ENCODE data around the gene SPEG.

SPEG gene

GRCh38 chr2:219530048-219530963, 95.7 kb downstream of the SPEG start:
- Histone ChIP-seq H3F3A (ENCODE audit: control insufficient read depth, insufficient read depth) (no peaks in the 10 kb centered on the region), H3K36me3 (ENCODE audit: control insufficient read depth, low read length) (no peaks in the 10 kb centered on the region), H3K27ac (ENCODE audit: low read depth, low read length) (no peak overlapping the region), H3K9me2 (replicated peaks; ENCODE audit: control insufficient read depth, low read length) (no peaks in the 10 kb centered on the region), H3K4me3 (ENCODE audit: low read length) (no peak overlapping the region), H3K79me2 (ENCODE audit: control insufficient read depth, low read length) (no peaks in the 10 kb centered on the region), H4K20me1 (ENCODE audit: control insufficient read depth, insufficient read depth, low read depth, low read length) (0 out of 2 replicates have a peak, but pooled peaks cover 4% of the 10 kb centered on the region), H3K4me2 (ENCODE audit: low read length) (no peak overlapping the region), H3K9me3 (ENCODE audit: control insufficient read depth, insufficient read depth, low read length) (no peaks in the 10 kb centered on the region), H3K27me3 (ENCODE audit: control insufficient read depth, low read length) (peaks cover 64% of the 10 kb centered on the region), H3K4me1 (ENCODE audit: control insufficient read depth, low read length) (no peaks in the 10 kb centered on the region)
- TF ChIP-seq CTCF (IDR thresholded peaks at IDR 0.05; ENCODE audit: low read depth, low read length, poor library complexity, severe bottlenecking) (peak; percentile 84), EZH2phosphoT487 (IDR thresholded peaks at IDR 0.05; ENCODE audit: borderline replicate concordance, low read length) (no peak)

- H3K27ac ChIP-seq (ENCODE audit: low read depth, low read length): no peak overlapping the region
- no peaks in the 10 kb centered on the region for H3K79me2 ChIP-seq (ENCODE audit: control insufficient read depth, low read length)
- H3K36me3 ChIP-seq (ENCODE audit: control insufficient read depth, low read length): no peaks in the 10 kb centered on the region
- H3K27me3 ChIP-seq (ENCODE audit: control insufficient read depth, low read length): peaks cover 49% of the 10 kb centered on the region
- TF ChIP-seq CTCF (IDR thresholded peaks at IDR 0.05; ENCODE audit: low read depth, low read length, poor library complexity, severe bottlenecking): no peak
- no peak for TF ChIP-seq EZH2phosphoT487 (IDR thresholded peaks at IDR 0.05; ENCODE audit: borderline replicate concordance, low read length)
- no peak overlapping the region for H3K4me3 ChIP-seq (ENCODE audit: low read length)
- no peaks in the 10 kb centered on the region for H3K4me1 ChIP-seq (ENCODE audit: control insufficient read depth, low read length)
- H3F3A ChIP-seq (ENCODE audit: control insufficient read depth, insufficient read depth): no peaks in the 10 kb centered on the region
- H3K9me3 ChIP-seq (ENCODE audit: control insufficient read depth, insufficient read depth, low read length): no peaks in the 10 kb centered on the region
- H3K9me2 ChIP-seq (replicated peaks; ENCODE audit: control insufficient read depth, low read length): no peaks in the 10 kb centered on the region
- H4K20me1 ChIP-seq (ENCODE audit: control insufficient read depth, insufficient read depth, low read depth, low read length): 0 out of 2 replicates have a peak, but pooled peaks cover 4% of the 10 kb centered on the region
- no peak overlapping the region for H3K4me2 ChIP-seq (ENCODE audit: low read length)
Observed at GRCh38 chr2:219531639-219532377, 97.2 kb downstream of the SPEG start.

- no peaks in the 10 kb centered on the region for H3K9me2 ChIP-seq (replicated peaks; ENCODE audit: control insufficient read depth, low read length)
- no peaks in the 10 kb centered on the region for H3K9me3 ChIP-seq (ENCODE audit: control insufficient read depth, insufficient read depth, low read length)
- no peaks in the 10 kb centered on the region for H3K79me2 ChIP-seq (ENCODE audit: control insufficient read depth, low read length)
- no peaks in the 10 kb centered on the region for H3K4me1 ChIP-seq (ENCODE audit: control insufficient read depth, low read length)
- TF ChIP-seq EZH2phosphoT487 (IDR thresholded peaks at IDR 0.05; ENCODE audit: borderline replicate concordance, low read length) (no peak), CTCF (IDR thresholded peaks at IDR 0.05; ENCODE audit: low read depth, low read length, poor library complexity, severe bottlenecking) (no peak)
- H3K4me3 ChIP-seq (ENCODE audit: low read length): no peak overlapping the region
- no peak overlapping the region for H3K4me2 ChIP-seq (ENCODE audit: low read length)
- H3K27ac ChIP-seq (ENCODE audit: low read depth, low read length): no peak overlapping the region
- no peaks in the 10 kb centered on the region for H3F3A ChIP-seq (ENCODE audit: control insufficient read depth, insufficient read depth)
- H3K36me3 ChIP-seq (ENCODE audit: control insufficient read depth, low read length): no peaks in the 10 kb centered on the region
- H4K20me1 ChIP-seq (ENCODE audit: control insufficient read depth, insufficient read depth, low read depth, low read length): 0 out of 2 replicates have a peak, but pooled peaks cover 4% of the 10 kb centered on the region
- H3K27me3 ChIP-seq (ENCODE audit: control insufficient read depth, low read length): peaks cover 44% of the 10 kb centered on the region
Observed at GRCh38 chr2:219532378-219532649, 97.7 kb downstream of the SPEG start.

Measured in DOHH2 (cell line).